ENCODE data around the gene FHL1.
"Not testable (repeated sequence)": the region's sequence is repeated elsewhere in the genome, so short reads cannot be mapped to it uniquely, and the experiment has no call there.

Gene FHL1

GRCh38 chrX:136147315-136147901 is at the start of gene FHL1:
TSS of gene FHL1 (plus strand) at chrX:136147533.
- peak; percentile 51 for DNase-seq

- no peak for DNase-seq
Observed at GRCh38 chrX:136097871-136098805, 49.2 kb upstream of the FHL1 start.

- DNase-seq: no peak
Observed at GRCh38 chrX:136104936-136105335, 42.4 kb upstream of the FHL1 start.

- DNase-seq: no peak
Observed at GRCh38 chrX:136106920-136107528, 40.3 kb upstream of the FHL1 start.

- not testable (repeated sequence) for DNase-seq
Observed at GRCh38 chrX:136108905-136109304, 38.4 kb upstream of the FHL1 start.

- no peak for DNase-seq
Observed at GRCh38 chrX:136112286-136112685, 35.0 kb upstream of the FHL1 start.

- DNase-seq: peak; percentile 16
Observed at GRCh38 chrX:136112778-136113177, 34.6 kb upstream of the FHL1 start.

- peak; percentile 64 for DNase-seq
Observed at GRCh38 chrX:136115126-136115903, 32.0 kb upstream of the FHL1 start.

- no peak for DNase-seq
Observed at GRCh38 chrX:136115904-136116297, 31.4 kb upstream of the FHL1 start.

GRCh38 chrX:136121788-136122187 is 25.5 kb upstream of the FHL1 start:
- peak; percentile 22 for DNase-seq

- no peak for DNase-seq
Observed at GRCh38 chrX:136122207-136122606, 25.1 kb upstream of the FHL1 start.

GRCh38 chrX:136125106-136125505 is 22.2 kb upstream of the FHL1 start:
- no peak for DNase-seq

- no peak for DNase-seq
Observed at GRCh38 chrX:136126371-136126770, 21.0 kb upstream of the FHL1 start.

GRCh38 chrX:136126872-136127406 is 20.4 kb upstream of the FHL1 start:
- peak; percentile 34 for DNase-seq

GRCh38 chrX:136128743-136129142 is 18.6 kb upstream of the FHL1 start:
- no peak for DNase-seq

- peak; percentile 96 for DNase-seq
Observed at GRCh38 chrX:136130931-136131833, 16.2 kb upstream of the FHL1 start.

- DNase-seq: no peak
Observed at GRCh38 chrX:136138939-136139338, 8.4 kb upstream of the FHL1 start.

GRCh38 chrX:136141569-136141968 is 5.8 kb upstream of the FHL1 start:
- DNase-seq: no peak

- DNase-seq: no peak
Observed at GRCh38 chrX:136142592-136142991, 4.7 kb upstream of the FHL1 start.

GRCh38 chrX:136143711-136144110 is 3.6 kb upstream of the FHL1 start:
- DNase-seq: no peak

- DNase-seq: no peak
Observed at GRCh38 chrX:136146614-136147314, 569 bp upstream of the FHL1 start.
